BE2C (cell line): Measurements from ENCODE around the gene CREB5.

Source experiments
- DNase-seq: peaks from one replicate; pipeline ENCODE4 v3.0.0-alpha.2; 2020
- H3K27me3 ChIP-seq: fragments of 250-450 bp; sonication (Bioruptor Pico); 2 replicates; pipeline ENCODE4 v1.5.1; 2020; ENCODE audit warnings: mild to moderate bottlenecking
- H3K36me3 ChIP-seq: fragments of 250-450 bp; sonication (Bioruptor Pico); 2 replicates; pipeline ENCODE4 v1.5.1; 2020; ENCODE audit warnings: mild to moderate bottlenecking
- H3K4me1 ChIP-seq: fragments of 250-450 bp; sonication (Bioruptor Pico); 2 replicates; pipeline ENCODE4 v1.5.1; 2020
- H3K4me3 ChIP-seq: 2 replicates; pipeline ENCODE4 v1.5.1; 2011; ENCODE audit warnings: low read depth, low read length
- H3K9me3 ChIP-seq: fragments of 250-450 bp; sonication (Bioruptor Pico); 2 replicates; pipeline ENCODE4 v1.5.1; 2020
- CTCF ChIP-seq: IDR thresholded peaks from 2 replicates; pipeline ENCODE4 v1.5.1; 2012; ENCODE audit warnings: mild to moderate bottlenecking, low read depth, low read length

The CREB5 gene

DNA sequence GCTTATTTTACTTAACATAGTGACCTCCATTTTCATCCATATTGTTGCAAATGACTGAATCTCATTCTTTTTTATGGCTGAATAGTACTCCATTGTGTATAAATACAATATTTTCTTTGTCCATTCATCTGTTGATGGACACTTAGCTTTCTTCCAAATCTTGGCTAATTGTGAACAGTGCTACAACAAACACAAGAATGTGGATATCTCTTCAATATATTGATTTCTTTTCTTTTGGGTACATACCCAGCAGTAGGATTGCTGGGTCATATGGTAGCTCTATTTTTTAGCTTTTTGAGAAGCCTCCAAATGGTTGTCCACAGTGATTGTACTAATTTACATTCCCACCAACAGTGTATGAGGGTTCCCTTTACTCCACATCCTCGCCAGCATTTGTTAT is 58.0 kb downstream of the CREB5 start:
- Histone ChIP-seq H3K4me3 (no peak overlapping the region), H3K9me3 (no peaks in the 10 kb centered on the region), H3K27me3 (no peaks in the 10 kb centered on the region), H3K36me3 (no peaks in the 10 kb centered on the region), H3K4me1 (no peaks in the 10 kb centered on the region)
- DNase-seq, result no peak
- TF ChIP-seq CTCF, result no peak

DNA sequence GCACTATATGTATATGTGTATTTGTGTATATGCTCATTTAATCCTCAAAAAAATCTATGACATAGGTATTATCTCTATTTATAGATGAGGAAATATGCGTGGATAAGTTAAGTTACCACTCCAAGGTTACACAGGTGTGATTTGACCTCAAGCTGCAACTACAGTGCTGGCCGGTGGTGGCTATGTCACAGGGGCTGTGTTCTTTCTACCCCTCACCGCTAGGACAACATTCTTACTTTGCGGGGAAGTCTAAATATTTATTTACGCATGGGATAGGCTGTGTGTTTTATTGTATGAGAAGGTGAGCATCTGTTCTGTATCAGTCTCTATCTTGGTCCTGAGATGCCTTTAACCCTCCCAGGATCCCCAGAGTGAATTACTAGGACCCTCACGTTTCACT is 60.0 kb downstream of the CREB5 start:
- TF ChIP-seq CTCF, result no peak
- Histone ChIP-seq H3K4me1 (no peaks in the 10 kb centered on the region), H3K27me3 (no peaks in the 10 kb centered on the region), H3K36me3 (no peaks in the 10 kb centered on the region), H3K4me3 (no peak overlapping the region), H3K9me3 (no peaks in the 10 kb centered on the region)
- no peak for DNase-seq

- Histone ChIP-seq H3K36me3 (no peaks in the 10 kb centered on the region), H3K4me1 (no peaks in the 10 kb centered on the region), H3K27me3 (no peaks in the 10 kb centered on the region), H3K9me3 (no peaks in the 10 kb centered on the region), H3K4me3 (no peak overlapping the region)
- DNase-seq, result no peak
- no peak for TF ChIP-seq CTCF
These were observed 61.4 kb downstream of the CREB5 start for GRCh38 chr7:28473571-28474281.

- Histone ChIP-seq H3K27me3 (no peaks in the 10 kb centered on the region), H3K36me3 (no peaks in the 10 kb centered on the region), H3K4me3 (no peak overlapping the region), H3K9me3 (no peaks in the 10 kb centered on the region), H3K4me1 (no peaks in the 10 kb centered on the region)
- DNase-seq, result no peak
- TF ChIP-seq CTCF, result no peak
These were observed 61.9 kb downstream of the CREB5 start for GRCh38 chr7:28474282-28474638.

DNA sequence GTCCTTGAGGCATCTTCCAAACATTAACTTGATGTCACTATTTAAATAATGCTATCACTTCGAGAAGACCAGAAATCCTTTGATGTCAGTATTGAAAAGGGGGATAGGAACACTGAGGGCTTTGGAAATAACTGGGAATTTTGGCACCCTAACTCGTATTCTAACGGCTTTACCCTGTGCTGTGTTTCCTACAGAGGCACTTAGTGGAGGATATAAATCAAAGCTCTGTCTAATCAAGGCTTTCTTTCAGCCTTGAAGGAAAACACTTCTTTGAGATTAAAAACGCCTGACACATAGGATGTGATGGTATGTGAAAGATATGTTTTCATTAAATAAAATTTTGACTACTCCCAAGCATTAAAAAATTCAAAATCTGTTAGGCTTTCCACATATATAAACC is 62.3 kb downstream of the CREB5 start:
- no peak for TF ChIP-seq CTCF
- no peak for DNase-seq
- Histone ChIP-seq H3K4me1 (no peaks in the 10 kb centered on the region), H3K9me3 (no peaks in the 10 kb centered on the region), H3K4me3 (no peak overlapping the region), H3K27me3 (no peaks in the 10 kb centered on the region), H3K36me3 (no peaks in the 10 kb centered on the region)

DNA sequence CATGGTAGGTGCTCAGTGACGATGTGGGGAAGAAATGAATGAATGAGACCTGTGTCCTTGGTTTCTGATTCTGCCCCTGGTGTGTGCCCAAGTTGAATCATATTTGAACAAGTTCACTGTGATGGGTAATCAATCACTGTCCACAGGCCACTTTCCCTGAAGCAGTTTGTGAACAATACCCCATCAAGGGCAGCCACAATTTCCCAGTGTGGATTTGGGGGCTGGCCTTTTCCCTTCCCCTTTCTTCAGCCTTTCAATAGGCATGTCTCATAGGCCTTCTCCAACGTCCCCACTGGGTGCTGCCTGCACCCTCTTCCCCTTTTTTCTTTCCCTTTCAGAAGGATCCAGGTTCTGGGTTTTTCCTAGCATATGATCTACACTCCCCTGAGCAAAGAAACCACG is 64.7 kb downstream of the CREB5 start:
- Histone ChIP-seq H3K9me3 (no peaks in the 10 kb centered on the region), H3K36me3 (no peaks in the 10 kb centered on the region), H3K4me1 (no peaks in the 10 kb centered on the region), H3K4me3 (no peak overlapping the region), H3K27me3 (no peaks in the 10 kb centered on the region)
- TF ChIP-seq CTCF, result no peak
- DNase-seq, result no peak
